Measurements from ENCODE around the gene LMTK2. TPM values are rescaled to one million over a fixed set of nuclear protein-coding genes. Genes with fewer than 3 reads are reported as not detected.

The LMTK2 gene
- total and polyA plus RNA-seq, 2 experiments from 2014 or later = 6.1 to 30.8 TPM

GRCh38 chr7:98221611-98222532 is 115.2 kb downstream of the LMTK2 start:
- Mint-ChIP-seq H3K36me3 (ENCODE audit: low read depth) (no peaks in the 10 kb centered on the region), H3K4me1 (peaks cover 4% of the 10 kb centered on the region), H3K27me3 (ENCODE audit: insufficient read depth, low read depth, poor library complexity) (peaks cover 2% of the 10 kb centered on the region), H3K27ac (no peak overlapping the region), H3K9me3 (no peaks in the 10 kb centered on the region), H3K4me3 (no peak overlapping the region)
- Histone ChIP-seq H3K27ac (ENCODE audit: low read depth) (no peak overlapping the region), H3K36me3 (ENCODE audit: insufficient read depth) (no peaks in the 10 kb centered on the region), H3K4me2 (no peak overlapping the region), H3K27me3 (ENCODE audit: insufficient read depth) (no peaks in the 10 kb centered on the region), H3K4me1 (ENCODE audit: insufficient read depth) (peaks cover 5% of the 10 kb centered on the region; the same call in 1 of the 2 replicates), H3K4me3 (no peak overlapping the region), H3K79me2 (replicated peaks; ENCODE audit: insufficient read depth) (no peaks in the 10 kb centered on the region), H2AFZ (no peak overlapping the region), H3K9me2 (ENCODE audit: insufficient read depth) (no peaks in the 10 kb centered on the region), H4K20me1 (replicated peaks; ENCODE audit: insufficient read depth) (no peaks in the 10 kb centered on the region), H3F3A (replicated peaks; ENCODE audit: low read depth) (no peaks in the 10 kb centered on the region)
- no peak for ATAC-seq
- no peak for DNase-seq (ENCODE audit: low spot score)
- TF ChIP-seq, protein P1, sequence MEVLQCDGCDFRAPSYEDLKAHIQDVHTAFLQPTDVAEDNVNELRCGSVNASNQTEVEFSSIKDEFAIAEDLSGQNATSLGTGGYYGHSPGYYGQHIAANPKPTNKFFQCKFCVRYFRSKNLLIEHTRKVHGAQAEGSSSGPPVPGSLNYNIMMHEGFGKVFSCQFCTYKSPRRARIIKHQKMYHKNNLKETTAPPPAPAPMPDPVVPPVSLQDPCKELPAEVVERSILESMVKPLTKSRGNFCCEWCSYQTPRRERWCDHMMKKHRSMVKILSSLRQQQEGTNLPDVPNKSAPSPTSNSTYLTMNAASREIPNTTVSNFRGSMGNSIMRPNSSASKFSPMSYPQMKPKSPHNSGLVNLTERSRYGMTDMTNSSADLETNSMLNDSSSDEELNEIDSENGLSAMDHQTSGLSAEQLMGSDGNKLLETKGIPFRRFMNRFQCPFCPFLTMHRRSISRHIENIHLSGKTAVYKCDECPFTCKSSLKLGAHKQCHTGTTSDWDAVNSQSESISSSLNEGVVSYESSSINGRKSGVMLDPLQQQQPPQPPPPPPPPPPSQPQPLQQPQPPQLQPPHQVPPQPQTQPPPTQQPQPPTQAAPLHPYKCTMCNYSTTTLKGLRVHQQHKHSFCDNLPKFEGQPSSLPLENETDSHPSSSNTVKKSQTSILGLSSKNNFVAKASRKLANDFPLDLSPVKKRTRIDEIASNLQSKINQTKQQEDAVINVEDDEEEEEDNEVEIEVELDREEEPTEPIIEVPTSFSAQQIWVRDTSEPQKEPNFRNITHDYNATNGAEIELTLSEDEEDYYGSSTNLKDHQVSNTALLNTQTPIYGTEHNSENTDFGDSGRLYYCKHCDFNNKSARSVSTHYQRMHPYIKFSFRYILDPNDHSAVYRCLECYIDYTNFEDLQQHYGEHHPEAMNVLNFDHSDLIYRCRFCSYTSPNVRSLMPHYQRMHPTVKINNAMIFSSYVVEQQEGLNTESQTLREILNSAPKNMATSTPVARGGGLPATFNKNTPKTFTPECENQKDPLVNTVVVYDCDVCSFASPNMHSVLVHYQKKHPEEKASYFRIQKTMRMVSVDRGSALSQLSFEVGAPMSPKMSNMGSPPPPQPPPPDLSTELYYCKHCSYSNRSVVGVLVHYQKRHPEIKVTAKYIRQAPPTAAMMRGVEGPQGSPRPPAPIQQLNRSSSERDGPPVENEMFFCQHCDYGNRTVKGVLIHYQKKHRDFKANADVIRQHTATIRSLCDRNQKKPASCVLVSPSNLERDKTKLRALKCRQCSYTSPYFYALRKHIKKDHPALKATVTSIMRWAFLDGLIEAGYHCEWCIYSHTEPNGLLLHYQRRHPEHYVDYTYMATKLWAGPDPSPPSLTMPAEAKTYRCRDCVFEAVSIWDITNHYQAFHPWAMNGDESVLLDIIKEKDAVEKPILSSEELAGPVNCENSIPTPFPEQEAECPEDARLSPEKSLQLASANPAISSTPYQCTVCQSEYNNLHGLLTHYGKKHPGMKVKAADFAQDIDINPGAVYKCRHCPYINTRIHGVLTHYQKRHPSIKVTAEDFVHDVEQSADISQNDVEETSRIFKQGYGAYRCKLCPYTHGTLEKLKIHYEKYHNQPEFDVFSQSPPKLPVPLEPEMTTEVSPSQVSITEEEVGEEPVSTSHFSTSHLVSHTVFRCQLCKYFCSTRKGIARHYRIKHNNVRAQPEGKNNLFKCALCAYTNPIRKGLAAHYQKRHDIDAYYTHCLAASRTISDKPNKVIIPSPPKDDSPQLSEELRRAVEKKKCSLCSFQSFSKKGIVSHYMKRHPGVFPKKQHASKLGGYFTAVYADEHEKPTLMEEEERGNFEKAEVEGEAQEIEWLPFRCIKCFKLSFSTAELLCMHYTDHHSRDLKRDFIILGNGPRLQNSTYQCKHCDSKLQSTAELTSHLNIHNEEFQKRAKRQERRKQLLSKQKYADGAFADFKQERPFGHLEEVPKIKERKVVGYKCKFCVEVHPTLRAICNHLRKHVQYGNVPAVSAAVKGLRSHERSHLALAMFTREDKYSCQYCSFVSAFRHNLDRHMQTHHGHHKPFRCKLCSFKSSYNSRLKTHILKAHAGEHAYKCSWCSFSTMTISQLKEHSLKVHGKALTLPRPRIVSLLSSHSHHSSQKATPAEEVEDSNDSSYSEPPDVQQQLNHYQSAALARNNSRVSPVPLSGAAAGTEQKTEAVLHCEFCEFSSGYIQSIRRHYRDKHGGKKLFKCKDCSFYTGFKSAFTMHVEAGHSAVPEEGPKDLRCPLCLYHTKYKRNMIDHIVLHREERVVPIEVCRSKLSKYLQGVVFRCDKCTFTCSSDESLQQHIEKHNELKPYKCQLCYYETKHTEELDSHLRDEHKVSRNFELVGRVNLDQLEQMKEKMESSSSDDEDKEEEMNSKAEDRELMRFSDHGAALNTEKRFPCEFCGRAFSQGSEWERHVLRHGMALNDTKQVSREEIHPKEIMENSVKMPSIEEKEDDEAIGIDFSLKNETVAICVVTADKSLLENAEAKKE (CRISPR knock-in tag; IDR thresholded peaks at IDR 0.05) = no peak
- TF ChIP-seq STAT1 (IDR thresholded peaks at IDR 0.05; ENCODE audit: unreplicated experiment) = no peak
- TF ChIP-seq CREB1 (CRISPR knock-in tag; IDR thresholded peaks at IDR 0.05; ENCODE audit: low read depth) = no peak
- no peak for TF ChIP-seq CTCF (conservative IDR thresholded peaks at IDR 0.05; ENCODE audit: low read depth in 2 of 2)
- TF ChIP-seq ETS1 (IDR thresholded peaks at IDR 0.05) = no peak
- no peak for TF ChIP-seq POLR2AphosphoS5 (IDR thresholded peaks at IDR 0.05; ENCODE audit: low read depth)
- no peak for TF ChIP-seq EZH2 (IDR thresholded peaks at IDR 0.05; ENCODE audit: low read depth, unreplicated experiment)
- no peak for TF ChIP-seq ZNF114 (CRISPR knock-in tag; IDR thresholded peaks at IDR 0.05)
- no peak for TF ChIP-seq NANOG (IDR thresholded peaks at IDR 0.05; ENCODE audit: borderline replicate concordance)
- TF ChIP-seq REST (IDR thresholded peaks at IDR 0.05; ENCODE audit: unreplicated experiment) = no peak
- TF ChIP-seq EZH2phosphoT487 (IDR thresholded peaks at IDR 0.05; ENCODE audit: unreplicated experiment) = no peak
- no peak for TF ChIP-seq ZNF331 (CRISPR knock-in tag; IDR thresholded peaks at IDR 0.05; ENCODE audit: low read depth)
- no peak for TF ChIP-seq JUNB (IDR thresholded peaks at IDR 0.05; ENCODE audit: unreplicated experiment)
